ENCODE results near the gene STMP1.

- TF ChIP-seq, protein P1, sequence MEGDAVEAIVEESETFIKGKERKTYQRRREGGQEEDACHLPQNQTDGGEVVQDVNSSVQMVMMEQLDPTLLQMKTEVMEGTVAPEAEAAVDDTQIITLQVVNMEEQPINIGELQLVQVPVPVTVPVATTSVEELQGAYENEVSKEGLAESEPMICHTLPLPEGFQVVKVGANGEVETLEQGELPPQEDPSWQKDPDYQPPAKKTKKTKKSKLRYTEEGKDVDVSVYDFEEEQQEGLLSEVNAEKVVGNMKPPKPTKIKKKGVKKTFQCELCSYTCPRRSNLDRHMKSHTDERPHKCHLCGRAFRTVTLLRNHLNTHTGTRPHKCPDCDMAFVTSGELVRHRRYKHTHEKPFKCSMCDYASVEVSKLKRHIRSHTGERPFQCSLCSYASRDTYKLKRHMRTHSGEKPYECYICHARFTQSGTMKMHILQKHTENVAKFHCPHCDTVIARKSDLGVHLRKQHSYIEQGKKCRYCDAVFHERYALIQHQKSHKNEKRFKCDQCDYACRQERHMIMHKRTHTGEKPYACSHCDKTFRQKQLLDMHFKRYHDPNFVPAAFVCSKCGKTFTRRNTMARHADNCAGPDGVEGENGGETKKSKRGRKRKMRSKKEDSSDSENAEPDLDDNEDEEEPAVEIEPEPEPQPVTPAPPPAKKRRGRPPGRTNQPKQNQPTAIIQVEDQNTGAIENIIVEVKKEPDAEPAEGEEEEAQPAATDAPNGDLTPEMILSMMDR (IDR thresholded peaks at IDR 0.05), result peak; percentile 46 to 77 (median 68)
- no peak for TF ChIP-seq POLR2A (IDR thresholded peaks at IDR 0.05)
These were observed 41.1 kb upstream of the STMP1 start for GRCh38 chr7:135620980-135621850.
